Measurements from ENCODE around the gene PTTG2.

PTTG2 gene

GRCh38 chr4:38003102-38003501 is 42.9 kb downstream of the PTTG2 start:
- Histone ChIP-seq H3K4me1 (ENCODE audit: insufficient read depth, low read length) (peaks cover 39% of the 10 kb centered on the region), H3K9ac (ENCODE audit: low read depth, low read length) (no peak overlapping the region; the same call in 1 of the 2 replicates), H3K4me3 (ENCODE audit: low read length) (no peak overlapping the region), H3K9me3 (ENCODE audit: insufficient read depth, low read depth, low read length) (no peaks in the 10 kb centered on the region), H3K27me3 (ENCODE audit: insufficient read depth, low read length) (no peaks in the 10 kb centered on the region), H3K27ac (ENCODE audit: low read length) (peak overlapping the region; percentile 22), H3K36me3 (ENCODE audit: insufficient read depth, low read depth, low read length) (no peaks in the 10 kb centered on the region)

GRCh38 chr4:38003628-38004027 is 43.4 kb downstream of the PTTG2 start:
- Histone ChIP-seq H3K9me3 (ENCODE audit: insufficient read depth, low read depth, low read length) (no peaks in the 10 kb centered on the region), H3K27ac (ENCODE audit: low read length) (no peak overlapping the region), H3K4me1 (ENCODE audit: insufficient read depth, low read length) (peaks cover 39% of the 10 kb centered on the region), H3K27me3 (ENCODE audit: insufficient read depth, low read length) (no peaks in the 10 kb centered on the region), H3K9ac (ENCODE audit: low read depth, low read length) (no peak overlapping the region), H3K36me3 (ENCODE audit: insufficient read depth, low read depth, low read length) (no peaks in the 10 kb centered on the region), H3K4me3 (ENCODE audit: low read length) (no peak overlapping the region)

GRCh38 chr4:38004062-38004461 is 43.9 kb downstream of the PTTG2 start:
- H3K9ac ChIP-seq (ENCODE audit: low read depth, low read length), result no peak overlapping the region
- no peaks in the 10 kb centered on the region for H3K27me3 ChIP-seq (ENCODE audit: insufficient read depth, low read length)
- no peak overlapping the region for H3K27ac ChIP-seq (ENCODE audit: low read length)
- no peaks in the 10 kb centered on the region for H3K9me3 ChIP-seq (ENCODE audit: insufficient read depth, low read depth, low read length)
- H3K36me3 ChIP-seq (ENCODE audit: insufficient read depth, low read depth, low read length), result no peaks in the 10 kb centered on the region
- H3K4me3 ChIP-seq (ENCODE audit: low read length), result no peak overlapping the region
- peaks cover 39% of the 10 kb centered on the region for H3K4me1 ChIP-seq (ENCODE audit: insufficient read depth, low read length)

GRCh38 chr4:38004887-38005286 is 44.7 kb downstream of the PTTG2 start:
- Histone ChIP-seq H3K4me3 (ENCODE audit: low read length) (no peak overlapping the region), H3K36me3 (ENCODE audit: insufficient read depth, low read depth, low read length) (no peaks in the 10 kb centered on the region), H3K27me3 (ENCODE audit: insufficient read depth, low read length) (no peaks in the 10 kb centered on the region), H3K27ac (ENCODE audit: low read length) (no peak overlapping the region), H3K9me3 (ENCODE audit: insufficient read depth, low read depth, low read length) (no peaks in the 10 kb centered on the region), H3K4me1 (ENCODE audit: insufficient read depth, low read length) (peaks cover 39% of the 10 kb centered on the region), H3K9ac (ENCODE audit: low read depth, low read length) (0 out of 2 replicates have a peak overlapping the region, but pooled peaks have one; percentile 16)

- Histone ChIP-seq H3K36me3 (ENCODE audit: insufficient read depth, low read depth, low read length) (no peaks in the 10 kb centered on the region), H3K4me3 (ENCODE audit: low read length) (no peak overlapping the region), H3K4me1 (ENCODE audit: insufficient read depth, low read length) (peaks cover 39% of the 10 kb centered on the region), H3K9ac (ENCODE audit: low read depth, low read length) (no peak overlapping the region), H3K9me3 (ENCODE audit: insufficient read depth, low read depth, low read length) (no peaks in the 10 kb centered on the region), H3K27me3 (ENCODE audit: insufficient read depth, low read length) (no peaks in the 10 kb centered on the region), H3K27ac (ENCODE audit: low read length) (no peak overlapping the region)
Measured at GRCh38 chr4:38005637-38006036, 45.4 kb downstream of the PTTG2 start.

GRCh38 chr4:38007645-38008044 is 47.4 kb downstream of the PTTG2 start:
- H3K27me3 ChIP-seq (ENCODE audit: insufficient read depth, low read length), result no peaks in the 10 kb centered on the region
- peaks cover 26% of the 10 kb centered on the region for H3K4me1 ChIP-seq (ENCODE audit: insufficient read depth, low read length)
- H3K36me3 ChIP-seq (ENCODE audit: insufficient read depth, low read depth, low read length), result no peaks in the 10 kb centered on the region
- no peaks in the 10 kb centered on the region for H3K9me3 ChIP-seq (ENCODE audit: insufficient read depth, low read depth, low read length)
- H3K4me3 ChIP-seq (ENCODE audit: low read length), result no peak overlapping the region
- no peak overlapping the region for H3K27ac ChIP-seq (ENCODE audit: low read length)
- H3K9ac ChIP-seq (ENCODE audit: low read depth, low read length), result no peak overlapping the region

GRCh38 chr4:38008571-38009021 is 48.4 kb downstream of the PTTG2 start:
- no peak overlapping the region for H3K9ac ChIP-seq (ENCODE audit: low read depth, low read length)
- H3K36me3 ChIP-seq (ENCODE audit: insufficient read depth, low read depth, low read length), result no peaks in the 10 kb centered on the region
- peaks cover 19% of the 10 kb centered on the region for H3K4me1 ChIP-seq (ENCODE audit: insufficient read depth, low read length)
- H3K9me3 ChIP-seq (ENCODE audit: insufficient read depth, low read depth, low read length), result no peaks in the 10 kb centered on the region
- H3K27me3 ChIP-seq (ENCODE audit: insufficient read depth, low read length), result no peaks in the 10 kb centered on the region
- no peak overlapping the region for H3K27ac ChIP-seq (ENCODE audit: low read length)
- no peak overlapping the region for H3K4me3 ChIP-seq (ENCODE audit: low read length)

GRCh38 chr4:38009421-38009820 is 49.2 kb downstream of the PTTG2 start:
- no peaks in the 10 kb centered on the region for H3K36me3 ChIP-seq (ENCODE audit: insufficient read depth, low read depth, low read length)

GRCh38 chr4:38009949-38010348 is 49.8 kb downstream of the PTTG2 start:
- H3K36me3 ChIP-seq (ENCODE audit: insufficient read depth, low read depth, low read length), result peaks cover 3% of the 10 kb centered on the region; the same call in 1 of the 2 replicates
- no peak overlapping the region for H3K27ac ChIP-seq (ENCODE audit: low read length)

More at GRCh38 chr4:38009421-38009820, 49.2 kb downstream of the PTTG2 start:
- Histone ChIP-seq H3K9ac (ENCODE audit: low read depth, low read length) (no peak overlapping the region), H3K4me1 (ENCODE audit: insufficient read depth, low read length) (peaks cover 14% of the 10 kb centered on the region), H3K27me3 (ENCODE audit: insufficient read depth, low read length) (no peaks in the 10 kb centered on the region), H3K9me3 (ENCODE audit: insufficient read depth, low read depth, low read length) (no peaks in the 10 kb centered on the region), H3K4me3 (ENCODE audit: low read length) (no peak overlapping the region), H3K27ac (ENCODE audit: low read length) (no peak overlapping the region)

More at GRCh38 chr4:38009949-38010348, 49.8 kb downstream of the PTTG2 start:
- H3K4me3 ChIP-seq (ENCODE audit: low read length), result no peak overlapping the region
- no peaks in the 10 kb centered on the region for H3K9me3 ChIP-seq (ENCODE audit: insufficient read depth, low read depth, low read length)
- H3K4me1 ChIP-seq (ENCODE audit: insufficient read depth, low read length), result peaks cover 9% of the 10 kb centered on the region
- no peak overlapping the region for H3K9ac ChIP-seq (ENCODE audit: low read depth, low read length)
- no peaks in the 10 kb centered on the region for H3K27me3 ChIP-seq (ENCODE audit: insufficient read depth, low read length)

Data from iPS-20b (cell line).